HCT116 (cell line): Measurements from ENCODE around the gene SLC44A5. TPM values are rescaled to one million over a fixed set of nuclear protein-coding genes. Genes with fewer than 3 reads are reported as not detected.

Experiments used
- ATAC-seq: fragments of 200-7000 bp; cut with Tn5 transposase; 2 replicates; pipeline ENCODE4 v1.9.1; 2020; ENCODE audit warnings: mild to moderate bottlenecking, moderate library complexity
- Bru-seq: library from RNA; stranded (reverse); fragments of 400-500 nt; gene quantifications from one replicate; lab custom pipeline; 2021; lab: Mats Ljungman, UMichigan
- BruChase-seq, 2 experiments: library from RNA; stranded (reverse); fragments of 400-500 nt; gene quantifications; one replicate each; lab custom pipeline; 2021; lab: Mats Ljungman, UMichigan
- BruUV-seq: library from RNA; stranded (reverse); fragments of 400-500 nt; replicated peaks from 2 replicates; lab custom pipeline; 2021; lab: Mats Ljungman, UMichigan
- CTCF ChIA-PET: fragments of 300-600 bp; sonication (Branson Sonifier 250); formaldehyde crosslinking; loops from one replicate; lab custom pipeline; 2021; ENCODE audit warnings: antibody characterized with exemption; lab: Charles Lee
- POLR2A ChIA-PET: fragments of 300-600, 350-600 bp; sonication (Branson Sonifier 250); formaldehyde crosslinking; loops from one replicate; lab custom pipeline; 2021; ENCODE audit warnings: antibody characterized with exemption; lab: Charles Lee
- RAD21 ChIA-PET, 2 experiments: fragments of 300-600 bp; sonication (Branson Sonifier 250); formaldehyde crosslinking; loops; one replicate each; lab custom pipeline; 2023; ENCODE audit warnings: low total read pairs in 2 of 2; ENCODE audit not compliant: uncharacterized antibody in 2 of 2, unreplicated experiment in 2 of 2, low non-redundant PET in 1 of 2; lab: Charles Lee
- DNase-seq: peaks from one replicate; pipeline ENCODE4 v3.0.0-alpha.2; 2010; ENCODE audit warnings: low read depth, low spot score
- H2AFZ ChIP-seq: fragments of 200-600 bp; shearing (Covaris generic), sonication (generic); 2 replicates; pipeline ENCODE4 v1.6.1; 2017; ENCODE audit warnings: low read depth, mixed run types, mixed read lengths, antibody characterized with exemption, low read length; ENCODE audit not compliant: poor library complexity, severe bottlenecking
- H3K27ac ChIP-seq: 2 replicates; pipeline ENCODE4 v1.5.1; 2012; ENCODE audit warnings: low read depth, low read length
- H3K27me3 ChIP-seq: fragments of 200-600 bp; sonication (generic); 2 replicates; pipeline ENCODE4 v1.6.1; 2016; ENCODE audit warnings: mixed run types, low read length, mixed read lengths; ENCODE audit not compliant: insufficient read depth
- H3K36me3 ChIP-seq, 2 experiments: fragments of 200-500 bp in 1 of 2; fragments of 200-600 bp in 1 of 2; sonication (Bioruptor generic) in 1 of 2; sonication (generic) in 1 of 2; 2 replicates each; pipeline versions ENCODE4 v1.5.1 to v1.6.1; 2014 to 2016; ENCODE audit warnings: low read length in 2 of 2, inconsistent platforms in 1 of 2, mixed read lengths in 1 of 2, mixed run types in 1 of 2; ENCODE audit not compliant: insufficient read depth in 2 of 2, control insufficient read depth in 1 of 2
- H3K4me1 ChIP-seq, 2 experiments: fragments of 200-600 bp in 1 of 2; sonication (generic) in 1 of 2; 2 replicates each; pipeline versions ENCODE4 v1.5.1 to v1.6.1; 2012 to 2017; ENCODE audit warnings: low read length in 2 of 2, inconsistent platforms in 1 of 2, mild to moderate bottlenecking in 1 of 2, mixed read lengths in 1 of 2, mixed run types in 1 of 2, moderate library complexity in 1 of 2; ENCODE audit not compliant: insufficient read depth in 2 of 2, control insufficient read depth in 1 of 2
- H3K4me2 ChIP-seq: fragments of 200-600 bp; sonication (generic); 2 replicates; pipeline ENCODE4 v1.6.1; 2017; ENCODE audit warnings: mixed run types, low read length, mixed read lengths
- H3K4me3 ChIP-seq, 2 experiments: fragments of 200-600 bp in 1 of 2; sonication (generic) in 1 of 2; replicated peaks in 1 of 2; 2 replicates each; pipeline ENCODE4 v1.5.1; 2011 to 2016; ENCODE audit warnings: low read length in 2 of 2, control low read depth in 1 of 2, low read depth in 1 of 2, mild to moderate bottlenecking in 1 of 2, mixed read lengths in 1 of 2, mixed run types in 1 of 2
- H3K79me2 ChIP-seq: fragments of 200-600 bp; sonication (generic); 2 replicates; pipeline ENCODE4 v1.6.1; 2017; ENCODE audit warnings: mild to moderate bottlenecking, mixed run types, low read length, moderate library complexity, mixed read lengths; ENCODE audit not compliant: insufficient read depth
- H3K9ac ChIP-seq: fragments of 200-600 bp; sonication (generic); 2 replicates; pipeline ENCODE4 v1.6.1; 2016; ENCODE audit warnings: low read length, mixed read lengths
- H3K9me2 ChIP-seq: fragments of 200-600 bp; sonication (generic), shearing (Covaris generic); 2 replicates; pipeline ENCODE4 v1.6.1; 2017; ENCODE audit warnings: mixed run types, mild to moderate bottlenecking, moderate library complexity; ENCODE audit not compliant: insufficient read depth
- H3K9me3 ChIP-seq, 2 experiments: fragments of 200-500 bp in 1 of 2; fragments of 200-600 bp in 1 of 2; sonication (Bioruptor generic) in 1 of 2; sonication (generic) in 1 of 2; 2 replicates each; pipeline ENCODE4 v1.6.1; 2014 to 2017; ENCODE audit warnings: low read length in 2 of 2, mixed read lengths in 2 of 2, inconsistent platforms in 1 of 2, low read depth in 1 of 2, mild to moderate bottlenecking in 1 of 2, mixed run types in 1 of 2, moderate library complexity in 1 of 2; ENCODE audit not compliant: control insufficient read depth in 1 of 2, insufficient read depth in 1 of 2
- H4K20me1 ChIP-seq: fragments of 200-600 bp; sonication (generic), shearing (Covaris generic); 2 replicates; pipeline ENCODE4 v1.6.1; 2017; ENCODE audit warnings: mixed run types, mild to moderate bottlenecking, moderate library complexity; ENCODE audit not compliant: insufficient read depth
- CBX3 ChIP-seq: IDR thresholded peaks from 2 replicates; pipeline ENCODE4 v1.6.1; 2012; ENCODE audit warnings: low read depth
- CTCF ChIP-seq, 3 experiments: fragments of 200-600 bp in 1 of 3; sonication (generic) in 1 of 3; IDR thresholded peaks in 2 of 3; conservative IDR thresholded peaks in 1 of 3; 2 replicates each; pipeline ENCODE4 v1.5.1; 2012 to 2017; ENCODE audit warnings: low read depth in 2 of 3, low read length in 2 of 3, antibody characterized with exemption in 1 of 3, borderline replicate concordance in 1 of 3, control low read depth in 1 of 3, mild to moderate bottlenecking in 1 of 3, mixed read lengths in 1 of 3, mixed run types in 1 of 3, moderate library complexity in 1 of 3; ENCODE audit not compliant: insufficient read depth in 1 of 3
- EGR1 ChIP-seq: IDR thresholded peaks from 2 replicates; pipeline ENCODE4 v1.6.1; 2012; ENCODE audit warnings: low read depth
- EZH2 ChIP-seq: fragments of 200-600 bp; sonication (generic); IDR thresholded peaks from 2 replicates; pipeline ENCODE4 v1.6.1; 2017; ENCODE audit warnings: antibody characterized with exemption, mixed run types
- FOSL1 ChIP-seq: IDR thresholded peaks from 2 replicates; pipeline ENCODE4 v1.6.1; 2012; ENCODE audit warnings: low read depth
- POLR2A ChIP-seq: IDR thresholded peaks from 2 replicates; pipeline ENCODE4 v1.7.0; 2011; ENCODE audit warnings: borderline replicate concordance; ENCODE audit not compliant: insufficient read depth, insufficient read length; ENCODE audit errors: extremely low read depth
- POLR2AphosphoS5 ChIP-seq: IDR thresholded peaks from 2 replicates; pipeline ENCODE4 v1.6.1; 2011; ENCODE audit warnings: mild to moderate bottlenecking, low read depth, low read length, moderate library complexity
- RAD21 ChIP-seq: IDR thresholded peaks from 2 replicates; pipeline ENCODE4 v1.6.1; 2012; ENCODE audit warnings: low read depth, mild to moderate bottlenecking
- REST ChIP-seq: IDR thresholded peaks from 2 replicates; pipeline ENCODE4 v1.6.1; 2012; ENCODE audit warnings: low read depth
- SIN3A ChIP-seq: IDR thresholded peaks from 2 replicates; pipeline ENCODE4 v1.6.1; 2012; ENCODE audit warnings: low read depth
- TCF7L2 ChIP-seq: IDR thresholded peaks from 2 replicates; pipeline ENCODE4 v1.7.0; 2011; ENCODE audit warnings: borderline replicate concordance, inconsistent platforms; ENCODE audit not compliant: insufficient read depth, insufficient read length; ENCODE audit errors: extremely low read depth
- ZBTB33 ChIP-seq: IDR thresholded peaks from 2 replicates; pipeline ENCODE4 v1.6.1; 2011; ENCODE audit warnings: mild to moderate bottlenecking, low read length, moderate library complexity; ENCODE audit not compliant: insufficient replicate concordance; ENCODE audit errors: extremely low read depth
- ZFX ChIP-seq: fragments of 450-650 bp; IDR thresholded peaks from 2 replicates; pipeline ENCODE4 v1.6.1; 2017
- ZNF274 ChIP-seq: fragments of 200-500 bp; sonication (Bioruptor generic); IDR thresholded peaks from 2 replicates; pipeline ENCODE4 v1.6.1; 2014; ENCODE audit warnings: mild to moderate bottlenecking, low read depth, low read length, inconsistent platforms
- intact Hi-C: fragments of 100-400 bp; cut with micrococcal nuclease; formaldehyde crosslinking; loops from 2 replicates; pipeline ENCODE4 v1.10.0; 2022
- long read RNA-seq: library from polyadenylated mRNA; unstranded; transcript quantifications from one replicate; pipeline ENCODE4 v2.0.0, GENCODE V29; 2021; ENCODE audit not compliant: unreplicated experiment
- polyA plus RNA-seq: library from polyadenylated mRNA; unstranded; fragments of >200 nt; gene quantifications from 2 replicates; pipeline ENCODE4 v1.2.1, GENCODE V29; 2012; ENCODE audit warnings: missing spikeins
- total RNA-seq: library from RNA; stranded (reverse); gene quantifications from one replicate; pipeline ENCODE4 v1.2.1, GENCODE V29; 2021; ENCODE audit not compliant: unreplicated experiment
- TF ChIP-seq, protein P1 (sequence below): IDR thresholded peaks from 2 replicates; pipeline ENCODE4 v1.6.1; 2012

The SLC44A5 gene
- 2.4 TPM for total RNA-seq
- 0.66 and 0.85 TPM in 2 replicates for polyA plus RNA-seq
- percentile 38 among the genes with signal in this experiment for Bru-seq, nascent RNA
- BruChase-seq, experiment 1, labeled RNA remaining after a 6-hour chase, result percentile 29 among the genes with signal in this experiment
- BruChase-seq, experiment 2, labeled RNA remaining after a 2-hour chase, result percentile 33 among the genes with signal in this experiment
- long read RNA-seq, partial matches to known transcripts, result 1 of 3 reads
- long read RNA-seq, other reads (novel, unspliced or antisense), result 2 of 3 reads

- Histone ChIP-seq H3K79me2 (no peaks in the 10 kb centered on the region), H3K4me3 (no peak within 1 kb of the TSS), H3K27me3 (no peaks in the 10 kb centered on the region), H3K4me2 (no peak within 1 kb of the TSS), H4K20me1 (no peaks in the 10 kb centered on the region), H3K9ac (no peak within 1 kb of the TSS), H3K9me2 (no peaks in the 10 kb centered on the region), H3K4me1 (no peaks in the 10 kb centered on the region), H3K27ac (no peak within 1 kb of the TSS), H3K36me3 (no peaks in the 10 kb centered on the region), H2AFZ (no peak within 1 kb of the TSS), H3K9me3 (no peaks in the 10 kb centered on the region)
- ATAC-seq (no peak), DNase-seq (no peak)
- TF ChIP-seq FOSL1 (no peak), RAD21 (no peak), ZBTB33 (no peak), REST (no peak), SIN3A (no peak), ZNF274 (no peak), CTCF (IDR thresholded peaks at IDR 0.05 in 2 of 3, conservative IDR thresholded peaks at IDR 0.05 in 1 of 3; ENCODE audit: borderline replicate concordance in 1 of 3, insufficient read depth in 1 of 3, low read depth in 2 of 3, low read length in 2 of 3) (no peak), ZFX (no peak), POLR2AphosphoS5 (no peak), EZH2 (no peak), POLR2A (no peak), TCF7L2 (no peak), CBX3 (no peak), EGR1 (no peak)
- TF ChIP-seq, protein P1, sequence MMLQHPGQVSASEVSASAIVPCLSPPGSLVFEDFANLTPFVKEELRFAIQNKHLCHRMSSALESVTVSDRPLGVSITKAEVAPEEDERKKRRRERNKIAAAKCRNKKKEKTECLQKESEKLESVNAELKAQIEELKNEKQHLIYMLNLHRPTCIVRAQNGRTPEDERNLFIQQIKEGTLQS, result no peak
- RAD21 ChIA-PET, result no interaction called here
- CTCF ChIA-PET, result no interaction called here
- POLR2A ChIA-PET, result no interaction called here
- BruUV-seq, result no TSS peak
- intact Hi-C loops, result no loop called here
These were observed at the start of gene SLC44A5 for GRCh38 chr1:75611014-75611413. Gene SLC44A5 (minus strand): TSS chr1:75611114. CDS start chr1:75541447, 69,667 bp downstream.
